Measurements from ENCODE around the gene PPM1B.
"Not testable (repeated sequence)": the region's sequence is repeated elsewhere in the genome, so short reads cannot be mapped to it uniquely, and the experiment has no call there.

PPM1B gene

GRCh38 chr2:44168681-44169154 lies at the start of gene PPM1B:
PPM1B (plus strand) TSS chr2:44168875; CDS start chr2:44201200, 32,325 bp downstream.
- in situ Hi-C loops (cut with MboI; ENCODE audit: low sequenced_read_pairs) = no loop called here

DNA sequence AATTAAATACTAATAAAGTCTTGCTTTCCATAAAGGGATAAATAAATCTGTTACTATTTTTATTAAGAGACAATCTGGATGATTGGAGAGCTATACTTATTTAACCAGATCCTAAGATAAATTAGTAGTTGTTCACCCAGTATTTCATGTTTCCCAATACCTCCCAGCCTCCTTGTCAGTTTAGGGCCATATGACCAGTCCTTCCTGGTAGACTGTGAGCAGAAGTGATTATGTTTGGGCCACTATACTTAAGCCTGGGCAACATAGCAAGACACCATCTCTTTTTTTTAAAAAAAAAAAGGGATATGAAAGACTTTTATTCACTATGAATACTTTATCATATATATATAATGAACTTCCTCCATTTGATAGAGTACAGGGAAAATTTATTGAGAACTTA lies 48.8 kb upstream of the PPM1B start:
- in situ Hi-C loops (cut with MboI; ENCODE audit: low sequenced_read_pairs) = no loop called here

DNA sequence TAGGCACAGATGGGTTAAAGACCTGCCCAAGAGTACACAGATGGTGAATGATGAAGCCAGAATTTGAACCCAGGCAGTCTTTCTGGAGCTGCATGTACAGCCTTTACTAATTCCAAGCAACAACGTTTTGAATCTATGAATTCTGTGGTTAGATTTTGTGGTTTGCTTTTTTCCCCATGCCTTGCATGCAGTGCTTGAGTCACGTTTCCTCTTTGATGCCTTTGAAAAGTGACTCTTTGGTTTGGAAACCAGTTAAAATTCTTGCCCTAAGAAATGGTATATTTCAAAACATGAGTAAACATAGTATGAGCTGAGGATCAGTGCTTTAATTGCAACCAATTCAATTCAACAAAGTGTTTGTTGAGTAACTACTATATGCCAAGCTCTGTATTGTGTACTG lies 48.2 kb upstream of the PPM1B start:
- in situ Hi-C loops (cut with MboI; ENCODE audit: low sequenced_read_pairs) = no loop called here

GRCh38 chr2:44121899-44122298 lies 46.8 kb upstream of the PPM1B start:
- in situ Hi-C loops (cut with MboI; ENCODE audit: low sequenced_read_pairs) = no loop called here

DNA sequence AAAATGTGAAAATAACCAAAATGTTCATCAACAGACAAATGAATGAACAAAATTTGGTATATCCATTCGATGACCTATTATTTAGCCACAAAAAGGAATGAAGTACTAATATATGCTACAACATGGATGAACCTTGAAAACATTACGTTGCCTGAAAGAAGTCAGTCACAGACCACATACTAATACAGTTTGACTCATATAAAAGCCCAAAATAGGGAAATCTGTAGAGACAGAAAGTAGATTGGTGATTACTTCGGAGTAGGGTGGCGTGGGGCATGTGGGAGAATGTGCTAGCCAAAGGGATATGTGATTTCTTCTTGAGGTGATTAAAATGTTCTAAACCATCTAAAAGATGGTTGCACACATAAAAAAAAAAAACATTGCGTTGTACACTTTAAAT lies 44.2 kb upstream of the PPM1B start:
- in situ Hi-C loops (cut with MboI; ENCODE audit: low sequenced_read_pairs) = no loop called here

DNA sequence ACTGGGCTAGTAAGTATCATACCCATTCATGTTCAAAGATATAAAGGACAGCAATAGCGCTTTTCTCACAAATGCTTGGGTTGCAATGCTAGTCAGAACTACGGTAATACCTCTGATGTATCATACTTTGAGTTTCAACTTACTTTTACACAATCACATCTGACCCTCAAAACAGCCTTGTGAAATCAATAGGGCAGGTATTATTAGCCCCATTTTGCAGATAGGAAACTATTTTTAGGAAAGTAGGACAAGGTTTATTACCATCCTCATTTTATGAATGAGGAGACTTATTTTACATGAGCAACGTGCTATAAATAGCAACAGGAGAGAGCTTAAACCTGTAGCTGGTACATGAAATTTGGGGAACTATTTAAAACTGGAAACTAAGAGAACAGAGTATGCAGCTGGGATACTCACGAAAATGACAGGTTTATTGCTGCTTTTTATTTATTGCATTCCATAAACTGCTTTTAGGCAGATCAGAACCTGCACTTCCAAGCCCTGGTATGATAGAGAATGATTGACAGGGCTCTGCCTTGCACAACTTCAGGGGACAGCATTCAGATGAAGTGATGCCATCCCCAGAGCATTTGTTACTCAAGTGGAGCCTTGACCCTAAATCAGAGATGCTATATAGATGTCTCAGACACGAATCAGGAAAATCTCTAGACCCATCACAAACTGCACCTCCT lies 42.4 kb upstream of the PPM1B start:
- in situ Hi-C loops (cut with MboI; ENCODE audit: low sequenced_read_pairs) = no loop called here

DNA sequence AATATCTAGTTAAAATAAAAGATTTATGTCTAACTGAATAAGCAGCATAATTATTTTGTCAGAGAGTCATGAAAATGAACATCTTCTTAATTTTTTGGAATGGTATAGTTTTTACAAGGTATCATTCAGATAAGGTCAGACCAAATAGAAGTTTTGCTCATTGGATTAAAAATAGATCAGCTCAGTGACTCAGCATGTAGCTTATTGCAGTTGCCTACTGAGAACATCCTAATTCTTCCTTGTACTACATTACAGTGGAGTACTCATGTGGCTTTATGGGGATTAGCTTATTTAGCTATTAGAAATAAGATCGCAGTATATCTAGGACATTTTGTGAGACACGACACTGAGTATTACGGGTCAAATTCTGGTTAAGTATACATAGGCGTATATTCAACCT lies 38.2 kb upstream of the PPM1B start:
- in situ Hi-C loops (cut with MboI; ENCODE audit: low sequenced_read_pairs) = no loop called here

GRCh38 chr2:44131177-44131576 lies 37.5 kb upstream of the PPM1B start:
- in situ Hi-C loops (cut with MboI; ENCODE audit: low sequenced_read_pairs) = no loop called here

DNA sequence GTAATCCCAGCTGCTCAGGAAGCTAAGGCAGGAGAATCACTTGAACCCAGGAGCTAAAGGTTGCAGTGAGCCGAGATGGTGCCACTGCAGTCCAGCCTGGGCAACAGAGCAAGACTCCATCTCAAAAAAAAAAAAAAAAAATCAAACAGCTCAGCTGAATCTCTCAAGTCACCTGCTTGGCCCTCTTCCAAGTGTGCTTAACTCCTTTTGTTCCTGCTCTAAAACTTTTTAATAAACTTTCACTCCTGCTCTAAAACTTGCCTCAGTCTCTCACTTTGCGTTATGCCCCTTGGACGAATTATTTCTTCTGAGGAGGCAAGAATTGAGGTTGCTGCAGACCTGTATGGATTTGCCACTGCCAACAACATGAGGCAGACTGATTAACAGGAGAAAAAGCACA lies 35.1 kb upstream of the PPM1B start:
- in situ Hi-C loops (cut with MboI; ENCODE audit: low sequenced_read_pairs) = not testable (repeated sequence)

DNA sequence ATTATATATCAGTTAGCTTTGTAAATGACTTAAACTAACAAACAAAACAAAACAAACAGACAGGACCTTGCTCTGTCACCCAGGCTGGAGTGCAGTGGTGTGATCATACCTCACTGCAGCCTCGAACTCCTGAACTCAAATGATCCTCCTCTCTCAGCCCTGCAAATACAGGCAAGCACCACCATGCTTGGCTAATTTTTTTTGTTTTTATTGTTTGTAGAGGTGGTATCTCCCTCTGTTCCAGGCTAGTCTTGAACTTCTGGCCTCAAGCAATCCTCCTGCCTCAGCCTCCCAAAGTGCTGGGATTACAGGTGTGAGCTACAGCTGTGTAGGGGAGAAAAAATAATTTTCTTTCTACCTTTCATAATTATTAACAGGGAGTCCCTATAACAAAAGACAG lies 33.8 kb upstream of the PPM1B start:
- in situ Hi-C loops (cut with MboI; ENCODE audit: low sequenced_read_pairs) = no loop called here

GRCh38 chr2:44135296-44135695 lies 33.4 kb upstream of the PPM1B start:
- in situ Hi-C loops (cut with MboI; ENCODE audit: low sequenced_read_pairs) = no loop called here

- in situ Hi-C loops (cut with MboI; ENCODE audit: low sequenced_read_pairs) = no loop called here
These were observed 32.9 kb upstream of the PPM1B start for GRCh38 chr2:44135771-44136170.

- in situ Hi-C loops (cut with MboI; ENCODE audit: low sequenced_read_pairs) = no loop called here
These were observed 32.4 kb upstream of the PPM1B start for GRCh38 chr2:44136252-44136651.

DNA sequence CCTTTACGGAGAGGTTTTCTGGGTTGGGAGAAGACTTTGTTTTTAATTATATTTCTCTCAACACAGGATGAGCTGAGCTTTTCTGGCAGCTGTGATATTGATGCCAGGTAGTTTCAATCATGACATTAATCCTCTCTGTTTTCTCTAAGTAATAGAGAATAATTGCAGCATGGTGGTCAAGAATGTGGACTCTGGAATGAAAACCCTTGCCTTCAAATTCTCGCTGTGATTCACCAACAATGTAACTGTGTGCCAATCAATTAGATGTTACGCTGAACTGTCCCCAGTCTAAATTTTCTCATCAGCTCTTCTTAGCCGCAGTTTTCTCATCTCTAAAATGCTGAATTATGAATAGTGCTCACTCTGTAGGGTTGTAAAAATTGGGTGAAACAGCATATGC lies 31.6 kb upstream of the PPM1B start:
- in situ Hi-C loops (cut with MboI; ENCODE audit: low sequenced_read_pairs) = no loop called here

GRCh38 chr2:44137872-44138551 lies 30.7 kb upstream of the PPM1B start:
- in situ Hi-C loops (cut with MboI; ENCODE audit: low sequenced_read_pairs) = no loop called here

- in situ Hi-C loops (cut with MboI; ENCODE audit: low sequenced_read_pairs) = no loop called here
These were observed 28.9 kb upstream of the PPM1B start for GRCh38 chr2:44139741-44140140.

- in situ Hi-C loops (cut with MboI; ENCODE audit: low sequenced_read_pairs) = no loop called here
These were observed 26.4 kb upstream of the PPM1B start for GRCh38 chr2:44142306-44142705.

- in situ Hi-C loops (cut with MboI; ENCODE audit: low sequenced_read_pairs) = no loop called here
These were observed 25.0 kb upstream of the PPM1B start for GRCh38 chr2:44143701-44144100.

GRCh38 chr2:44148999-44149398 lies 19.7 kb upstream of the PPM1B start:
- in situ Hi-C loops (cut with MboI; ENCODE audit: low sequenced_read_pairs) = no loop called here

GRCh38 chr2:44150473-44150872 lies 18.2 kb upstream of the PPM1B start:
- in situ Hi-C loops (cut with MboI; ENCODE audit: low sequenced_read_pairs) = no loop called here

GRCh38 chr2:44152865-44153669 lies 15.6 kb upstream of the PPM1B start:
- in situ Hi-C loops (cut with MboI; ENCODE audit: low sequenced_read_pairs) = no loop called here

Data from HL-60/S4 (cell line).